ENCODE measurements around the gene HMCN2.
"Not testable (repeated sequence)": the region's sequence is repeated elsewhere in the genome, so short reads cannot be mapped to it uniquely, and the experiment has no call there.

Gene HMCN2

DNA sequence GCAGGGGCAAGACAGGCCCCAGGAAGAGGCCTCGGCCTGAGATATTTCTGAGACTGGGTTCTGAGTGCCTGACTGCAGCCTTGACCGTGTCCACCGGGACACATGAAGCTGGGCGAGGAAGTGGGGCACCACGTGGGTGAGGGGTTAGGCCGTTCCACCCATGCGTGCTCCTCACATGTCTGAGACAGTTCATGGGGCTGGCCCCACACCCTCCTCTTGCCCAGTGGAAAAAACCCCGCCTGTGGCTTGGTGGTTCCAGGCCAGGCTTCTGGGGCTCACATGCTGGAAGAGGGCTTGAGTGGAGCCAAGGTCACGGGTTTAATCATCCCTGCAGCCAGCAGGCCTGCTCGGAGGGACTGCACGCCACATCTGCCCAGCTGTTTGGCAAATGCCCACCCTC is 11.4 kb downstream of the HMCN2 start:
- H3K36me3 ChIP-seq (ENCODE audit: insufficient read depth, low read length): no peaks in the 10 kb centered on the region
- no peak for DNase-seq (ENCODE audit: low read depth, low spot score)
- no peak overlapping the region for H3K4me3 ChIP-seq
- TF ChIP-seq POLR2AphosphoS5 (IDR thresholded peaks at IDR 0.05; ENCODE audit: borderline replicate concordance, low read depth, low read length) (no peak), EZH2 (IDR thresholded peaks at IDR 0.05) (no peak), FOXP2 (optimal IDR thresholded peaks at IDR 0.05; ENCODE audit: control extremely low read depth, extremely low read length, insufficient read depth) (no peak)
- H3K9me3 ChIP-seq (ENCODE audit: low read depth, low read length): no peaks in the 10 kb centered on the region
- H3K27ac ChIP-seq: no peak overlapping the region
- no peak overlapping the region for H3K9ac ChIP-seq (ENCODE audit: insufficient read length)

DNA sequence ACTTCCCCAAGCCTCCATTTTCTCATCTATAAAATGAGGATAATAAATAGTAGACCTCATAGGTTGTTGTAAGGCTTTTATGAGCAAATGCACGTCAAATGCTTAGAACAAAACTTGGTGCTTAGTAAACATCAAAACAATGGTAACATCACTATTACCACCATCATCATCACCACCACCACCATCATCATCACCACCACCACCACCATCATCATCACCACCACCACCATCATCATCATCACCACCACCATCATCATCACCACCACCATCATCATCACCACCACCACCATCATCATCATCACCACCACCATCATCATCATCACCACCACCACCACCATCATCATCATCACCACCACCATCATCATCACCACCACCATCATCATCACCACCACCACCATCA is 12.0 kb downstream of the HMCN2 start:
- H3K9me3 ChIP-seq (ENCODE audit: low read depth, low read length); DNase-seq (ENCODE audit: low read depth, low spot score); H3K36me3 ChIP-seq (ENCODE audit: insufficient read depth, low read length); H3K27ac ChIP-seq; H3K9ac ChIP-seq (ENCODE audit: insufficient read length); H3K4me3 ChIP-seq: not testable (repeated sequence)

DNA sequence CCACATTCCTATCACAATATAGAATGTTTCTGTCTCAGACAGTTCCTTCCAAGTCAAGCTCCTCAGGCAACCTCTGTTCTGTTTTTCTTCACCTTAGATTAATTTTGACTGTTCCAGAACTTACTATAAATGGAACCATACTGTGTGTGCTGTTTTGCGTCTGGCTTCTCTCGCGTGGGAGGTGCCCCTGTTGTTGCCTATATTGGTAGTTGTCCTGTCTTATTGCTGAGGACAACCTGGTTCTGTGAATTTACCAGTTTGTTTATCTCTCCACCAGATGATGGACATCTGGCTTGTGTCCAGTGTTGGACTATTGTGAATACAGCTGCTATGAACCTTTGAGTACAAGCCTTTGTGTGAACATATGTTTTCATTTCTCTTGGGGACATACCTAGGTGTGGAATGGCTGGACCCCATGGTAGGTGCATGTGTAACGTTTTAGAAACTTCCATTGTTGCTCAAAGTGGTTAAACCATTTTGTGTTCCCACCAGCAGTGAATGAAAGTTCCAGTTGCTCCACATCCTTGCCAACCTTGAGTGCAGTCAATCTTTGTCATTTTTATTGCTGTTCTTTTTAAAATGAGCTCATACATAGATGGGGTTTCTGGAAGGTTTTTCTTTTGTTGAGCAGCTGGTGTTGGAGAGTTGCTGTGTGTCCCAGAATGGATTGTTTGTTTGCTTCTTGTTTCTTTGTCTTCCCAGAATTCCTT is 18.1 kb downstream of the HMCN2 start:
- H3K4me3 ChIP-seq: no peak overlapping the region
- no peaks in the 10 kb centered on the region for H3K9me3 ChIP-seq (ENCODE audit: low read depth, low read length)
- no peak overlapping the region for H3K9ac ChIP-seq (ENCODE audit: insufficient read length)
- no peaks in the 10 kb centered on the region for H3K36me3 ChIP-seq (ENCODE audit: insufficient read depth, low read length)
- no peak for DNase-seq (ENCODE audit: low read depth, low spot score)
- TF ChIP-seq FOXP2 (optimal IDR thresholded peaks at IDR 0.05; ENCODE audit: control extremely low read depth, extremely low read length, insufficient read depth) (no peak), POLR2AphosphoS5 (IDR thresholded peaks at IDR 0.05; ENCODE audit: borderline replicate concordance, low read depth, low read length) (no peak), EZH2 (IDR thresholded peaks at IDR 0.05) (no peak)
- H3K27ac ChIP-seq: no peak overlapping the region

DNA sequence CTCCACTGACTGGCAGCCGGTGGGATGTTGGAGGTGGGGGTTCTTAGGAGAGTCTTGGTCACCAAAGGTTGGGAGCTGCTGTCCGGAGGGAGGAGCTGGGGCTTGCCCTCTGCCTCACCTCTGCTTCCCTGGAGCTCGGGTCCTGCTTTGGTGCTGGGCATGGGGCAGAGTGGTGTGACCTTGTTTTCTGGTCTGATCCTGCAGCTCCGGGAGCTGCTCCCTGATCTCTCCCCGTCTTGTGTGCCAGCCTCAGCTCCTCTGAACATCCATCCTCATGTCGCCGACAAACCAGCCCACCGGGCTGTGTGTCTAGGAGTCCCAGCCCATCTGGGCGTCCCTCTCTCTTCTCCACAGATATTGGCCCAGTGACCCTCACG is 18.7 kb downstream of the HMCN2 start:
- no peak for DNase-seq (ENCODE audit: low read depth, low spot score)
- H3K9me3 ChIP-seq (ENCODE audit: low read depth, low read length): no peaks in the 10 kb centered on the region
- H3K36me3 ChIP-seq (ENCODE audit: insufficient read depth, low read length): no peaks in the 10 kb centered on the region
- no peak overlapping the region for H3K4me3 ChIP-seq
- no peak for TF ChIP-seq POLR2AphosphoS5 (IDR thresholded peaks at IDR 0.05; ENCODE audit: borderline replicate concordance, low read depth, low read length)
- TF ChIP-seq EZH2 (IDR thresholded peaks at IDR 0.05): no peak
- no peak for TF ChIP-seq FOXP2 (optimal IDR thresholded peaks at IDR 0.05; ENCODE audit: control extremely low read depth, extremely low read length, insufficient read depth)
- no peak overlapping the region for H3K27ac ChIP-seq
- no peak overlapping the region for H3K9ac ChIP-seq (ENCODE audit: insufficient read length)

DNA sequence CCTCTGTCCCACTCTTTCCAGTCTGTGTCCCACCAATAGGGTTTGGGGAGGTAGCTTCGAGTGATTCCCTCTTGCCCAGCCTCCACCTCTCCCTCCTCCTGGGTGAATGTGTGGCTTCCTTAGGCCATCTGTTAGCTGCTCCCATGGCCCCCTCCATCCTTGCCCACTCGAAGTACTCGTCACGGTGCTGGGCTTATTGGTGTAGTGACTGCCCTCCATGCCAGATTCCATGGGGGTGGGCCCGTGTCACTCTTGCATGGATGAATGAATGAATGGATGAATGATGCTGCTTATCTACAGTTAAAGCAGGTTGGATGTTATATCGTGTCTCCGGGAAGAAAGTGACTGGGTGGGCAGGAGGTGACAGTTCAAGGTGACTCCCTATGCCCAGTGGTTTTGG is 19.1 kb downstream of the HMCN2 start:
- no peak overlapping the region for H3K27ac ChIP-seq
- TF ChIP-seq POLR2AphosphoS5 (IDR thresholded peaks at IDR 0.05; ENCODE audit: borderline replicate concordance, low read depth, low read length): no peak
- no peak for TF ChIP-seq FOXP2 (optimal IDR thresholded peaks at IDR 0.05; ENCODE audit: control extremely low read depth, extremely low read length, insufficient read depth)
- TF ChIP-seq EZH2 (IDR thresholded peaks at IDR 0.05): no peak
- no peak overlapping the region for H3K4me3 ChIP-seq
- no peak overlapping the region for H3K9ac ChIP-seq (ENCODE audit: insufficient read length)
- DNase-seq (ENCODE audit: low read depth, low spot score): no peak
- no peaks in the 10 kb centered on the region for H3K9me3 ChIP-seq (ENCODE audit: low read depth, low read length)
- no peaks in the 10 kb centered on the region for H3K36me3 ChIP-seq (ENCODE audit: insufficient read depth, low read length)

DNA sequence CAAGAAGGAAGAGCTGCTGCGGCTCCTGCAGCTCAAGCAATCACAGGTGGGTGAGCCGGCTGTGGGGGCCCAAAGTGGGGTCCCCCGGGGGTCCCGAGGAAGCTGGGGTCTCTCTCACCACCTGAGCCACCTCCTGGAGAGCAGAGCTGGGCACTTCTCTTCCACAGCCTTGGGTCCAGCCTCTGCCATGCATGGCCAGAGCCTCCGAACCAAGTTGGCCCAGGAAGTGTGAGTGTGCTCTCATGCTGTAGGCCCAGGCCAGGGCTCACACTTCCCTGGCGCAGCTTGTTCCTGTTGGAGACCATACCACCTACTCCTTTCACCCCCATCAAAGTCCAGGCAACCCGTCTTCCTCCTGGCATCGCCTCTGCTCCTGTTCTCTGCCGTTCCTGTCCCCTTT is 19.7 kb downstream of the HMCN2 start:
- Histone ChIP-seq H3K36me3 (ENCODE audit: insufficient read depth, low read length) (no peaks in the 10 kb centered on the region), H3K9me3 (ENCODE audit: low read depth, low read length) (no peaks in the 10 kb centered on the region), H3K4me3 (no peak overlapping the region), H3K27ac (no peak overlapping the region), H3K9ac (ENCODE audit: insufficient read length) (no peak overlapping the region)
- DNase-seq (ENCODE audit: low read depth, low spot score): no peak
- TF ChIP-seq FOXP2 (optimal IDR thresholded peaks at IDR 0.05; ENCODE audit: control extremely low read depth, extremely low read length, insufficient read depth) (no peak), EZH2 (IDR thresholded peaks at IDR 0.05) (no peak), POLR2AphosphoS5 (IDR thresholded peaks at IDR 0.05; ENCODE audit: borderline replicate concordance, low read depth, low read length) (no peak)

DNA sequence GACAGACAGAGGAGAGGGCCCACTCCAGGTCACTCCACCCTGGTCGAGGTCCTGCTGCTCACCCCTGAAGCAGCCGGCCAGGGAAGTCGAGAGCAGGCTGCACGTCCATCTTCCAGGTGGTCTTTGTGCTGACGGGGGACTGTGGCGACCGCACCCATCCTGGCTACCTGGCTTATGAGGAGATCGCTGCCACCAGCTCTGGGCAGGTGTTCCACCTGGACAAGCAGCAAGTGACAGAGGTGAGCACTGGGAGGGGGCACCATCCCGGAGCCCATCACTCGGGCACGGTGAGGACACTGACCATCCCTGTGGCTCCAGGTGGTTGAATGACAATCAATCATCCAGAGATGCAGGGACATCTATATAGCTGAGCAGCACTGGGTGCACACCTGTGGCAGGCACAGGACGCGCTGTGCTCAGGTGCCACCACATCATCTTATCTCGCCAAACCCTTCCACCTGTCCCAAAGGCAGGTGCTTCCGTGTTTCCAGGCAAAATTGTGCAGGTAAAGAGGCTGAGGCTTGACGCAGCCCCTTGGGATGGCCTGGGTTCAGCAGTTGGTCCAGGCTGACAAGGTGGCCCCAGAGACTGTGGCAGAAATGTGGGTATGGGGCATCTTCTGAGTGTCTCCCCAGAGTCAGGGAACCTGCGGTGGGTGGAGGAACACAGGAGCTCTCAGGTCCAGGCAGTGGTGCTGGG is 20.7 kb downstream of the HMCN2 start:
- TF ChIP-seq FOXP2 (optimal IDR thresholded peaks at IDR 0.05; ENCODE audit: control extremely low read depth, extremely low read length, insufficient read depth) (no peak), EZH2 (IDR thresholded peaks at IDR 0.05) (no peak), POLR2AphosphoS5 (IDR thresholded peaks at IDR 0.05; ENCODE audit: borderline replicate concordance, low read depth, low read length) (no peak)
- no peak overlapping the region for H3K4me3 ChIP-seq
- no peak overlapping the region for H3K27ac ChIP-seq
- H3K36me3 ChIP-seq (ENCODE audit: insufficient read depth, low read length): no peaks in the 10 kb centered on the region
- no peak overlapping the region for H3K9ac ChIP-seq (ENCODE audit: insufficient read length)
- no peak for DNase-seq (ENCODE audit: low read depth, low spot score)
- no peaks in the 10 kb centered on the region for H3K9me3 ChIP-seq (ENCODE audit: low read depth, low read length)

DNA sequence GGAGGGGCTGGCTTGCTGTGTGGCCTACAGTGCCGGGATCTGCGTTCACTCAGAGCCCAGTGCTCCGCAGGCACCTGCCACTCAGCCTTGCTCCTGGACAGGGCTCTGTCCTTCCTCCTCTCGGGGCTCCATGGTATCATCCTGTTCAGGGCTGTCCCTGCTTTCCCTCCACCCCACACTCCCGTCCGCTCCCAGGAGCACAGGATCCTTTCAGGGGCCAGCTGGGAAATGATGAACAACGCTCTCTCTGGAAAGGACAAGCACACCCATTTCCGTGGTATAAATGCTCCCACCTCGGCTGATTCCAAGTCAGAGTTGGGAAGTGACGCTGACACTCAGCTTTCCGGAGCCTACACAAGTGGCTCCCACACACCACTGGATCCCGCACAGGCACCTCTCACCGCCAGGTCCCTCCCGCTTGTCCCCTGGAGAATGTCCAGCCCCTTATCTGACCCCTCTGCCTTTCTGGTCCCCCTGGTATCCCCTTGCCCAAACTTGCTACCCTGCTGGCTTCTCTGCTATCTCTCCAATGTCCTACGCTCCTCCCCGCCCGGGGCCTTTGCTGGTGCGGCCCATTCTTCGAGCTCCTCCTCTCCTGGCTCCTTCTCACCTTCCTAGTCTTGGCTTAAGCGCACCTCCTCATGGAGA is 21.3 kb downstream of the HMCN2 start:
- no peak for DNase-seq (ENCODE audit: low read depth, low spot score)
- no peaks in the 10 kb centered on the region for H3K36me3 ChIP-seq (ENCODE audit: insufficient read depth, low read length)
- TF ChIP-seq EZH2 (IDR thresholded peaks at IDR 0.05) (no peak), FOXP2 (optimal IDR thresholded peaks at IDR 0.05; ENCODE audit: control extremely low read depth, extremely low read length, insufficient read depth) (no peak), POLR2AphosphoS5 (IDR thresholded peaks at IDR 0.05; ENCODE audit: borderline replicate concordance, low read depth, low read length) (no peak)
- H3K4me3 ChIP-seq: no peak overlapping the region
- no peak overlapping the region for H3K27ac ChIP-seq
- H3K9ac ChIP-seq (ENCODE audit: insufficient read length): no peak overlapping the region
- no peaks in the 10 kb centered on the region for H3K9me3 ChIP-seq (ENCODE audit: low read depth, low read length)
